DMS 273 treated with DMSO at 0.1 percent for 48 hours (cell line): ENCODE data around the gene ZCCHC24.
"Not testable (repeated sequence)": the region's sequence is repeated elsewhere in the genome, so short reads cannot be mapped to it uniquely, and the experiment has no call there.

Experiments
- DNase-seq: peaks from one replicate; lab custom pipeline; 2025; lab: John Stamatoyannopoulos, UW

ZCCHC24 gene

DNA sequence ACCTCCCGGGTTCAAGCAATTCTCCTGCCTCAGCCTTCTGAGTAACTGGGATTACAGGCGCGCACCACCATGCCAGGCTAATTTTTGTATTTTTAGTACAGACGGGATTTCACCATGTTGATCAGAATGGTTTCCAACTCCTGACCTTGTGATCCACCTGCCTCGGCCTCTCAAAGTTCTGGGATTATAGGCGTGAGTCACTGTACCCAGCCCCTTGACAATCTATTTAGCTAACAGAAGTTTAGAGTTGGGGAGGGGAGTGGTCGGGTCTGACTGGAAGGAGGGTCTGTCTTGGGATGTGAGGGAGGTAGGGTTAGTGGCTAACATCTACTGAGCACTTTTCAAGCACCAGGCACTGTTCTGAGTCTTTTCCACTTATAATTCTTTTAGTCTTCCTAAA lies 27.0 kb upstream of the ZCCHC24 start:
- no peak for DNase-seq

DNA sequence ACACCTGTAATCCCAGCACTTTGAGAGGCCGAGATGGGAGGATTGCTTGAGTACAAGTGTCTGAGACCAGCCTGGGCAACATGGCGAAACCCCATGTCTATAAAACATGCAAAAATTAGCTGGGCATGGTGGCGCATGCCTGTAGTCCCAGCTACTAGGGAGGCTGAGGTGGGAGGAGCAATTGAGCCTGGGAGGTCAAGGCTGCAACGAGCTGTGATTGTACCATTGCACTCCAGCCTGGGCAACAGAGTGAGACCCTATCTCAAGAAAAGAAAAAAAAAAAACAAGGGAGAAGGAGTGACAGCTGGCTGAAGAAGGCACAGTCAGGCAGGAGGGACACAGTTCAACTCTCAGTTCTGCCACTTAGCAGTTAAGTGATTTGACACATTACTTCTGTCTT lies 26.4 kb upstream of the ZCCHC24 start:
- no peak for DNase-seq

DNA sequence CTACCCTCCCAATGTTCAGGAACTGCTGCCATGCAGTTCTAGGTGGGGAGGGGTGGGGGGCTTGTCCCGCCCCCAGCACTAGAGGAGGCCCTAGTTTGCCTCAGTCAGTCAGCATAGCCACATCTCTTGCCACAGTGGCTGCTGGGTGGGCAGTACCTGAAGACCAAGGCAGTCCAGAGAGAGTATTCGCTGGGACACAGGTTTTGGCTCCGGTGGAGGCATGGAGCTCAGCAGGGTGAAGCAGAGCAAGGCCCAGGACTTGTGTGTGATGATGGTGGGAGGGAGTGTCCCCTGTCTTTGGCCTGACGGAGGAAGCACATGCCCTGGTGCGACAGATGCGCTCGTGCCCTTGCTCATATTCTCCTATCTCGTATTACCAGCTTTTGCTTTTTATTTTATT lies 24.7 kb upstream of the ZCCHC24 start:
- DNase-seq: no peak

DNA sequence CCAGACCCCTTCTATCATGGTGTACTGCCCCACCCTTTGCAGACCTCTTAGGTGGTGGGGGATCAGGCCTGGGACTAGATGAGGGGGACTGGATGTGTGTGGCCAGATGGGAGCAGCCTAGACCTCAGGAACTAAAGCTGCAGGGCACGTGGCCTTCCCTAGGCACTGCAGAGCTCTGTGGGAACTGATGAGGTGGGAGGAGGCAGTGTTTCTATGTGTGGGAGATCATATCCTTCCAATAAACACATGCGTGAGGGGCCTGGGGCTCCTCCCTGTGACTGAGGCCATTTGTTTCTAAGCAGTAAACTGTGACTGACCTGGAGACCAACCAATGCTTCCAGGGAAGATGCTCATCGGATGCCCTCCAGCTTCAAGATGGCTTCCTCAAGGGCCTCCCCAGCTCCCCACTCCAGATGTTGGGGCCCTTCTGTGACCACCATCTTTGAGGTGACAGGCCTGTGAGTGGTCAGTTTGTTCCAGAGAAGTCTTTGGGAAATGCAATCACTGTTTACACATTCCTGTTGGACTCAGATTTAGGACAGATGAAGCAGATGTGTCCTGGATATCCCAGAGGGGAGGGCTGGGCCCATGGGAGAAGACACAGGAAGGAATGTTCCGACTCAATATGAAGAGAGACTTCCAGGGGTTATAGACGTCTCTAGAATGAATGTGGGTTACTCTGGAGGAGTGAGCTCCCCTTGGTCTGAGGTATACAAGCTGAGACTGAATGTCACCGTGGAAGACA lies 23.6 kb upstream of the ZCCHC24 start:
- no peak for DNase-seq

DNA sequence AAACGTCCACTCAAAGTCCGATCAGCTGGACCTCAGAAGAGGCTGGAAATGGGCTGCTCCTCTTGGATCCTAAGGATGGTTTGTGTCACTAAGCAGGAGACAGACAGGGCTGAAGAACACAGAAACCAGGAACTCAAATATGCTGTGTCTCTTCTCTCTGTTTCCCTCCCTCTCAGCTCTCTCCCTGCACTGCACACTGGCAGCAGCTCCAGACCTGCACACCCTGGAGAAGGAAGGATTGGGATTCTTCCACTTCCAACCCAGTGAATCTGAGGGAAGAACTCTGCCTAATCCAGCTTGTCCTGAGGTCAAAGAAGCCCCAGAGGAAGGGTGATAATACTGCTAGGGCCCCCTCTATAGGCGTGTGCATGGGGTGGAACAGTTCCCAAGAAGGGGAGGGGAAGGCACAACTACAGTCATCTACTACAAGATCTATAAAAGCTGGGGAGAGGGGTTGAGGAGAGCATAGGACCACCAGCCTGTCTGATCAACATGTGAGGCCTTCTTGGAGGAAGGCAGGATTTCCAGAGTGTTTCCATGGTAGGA lies 22.7 kb upstream of the ZCCHC24 start:
- no peak for DNase-seq

DNA sequence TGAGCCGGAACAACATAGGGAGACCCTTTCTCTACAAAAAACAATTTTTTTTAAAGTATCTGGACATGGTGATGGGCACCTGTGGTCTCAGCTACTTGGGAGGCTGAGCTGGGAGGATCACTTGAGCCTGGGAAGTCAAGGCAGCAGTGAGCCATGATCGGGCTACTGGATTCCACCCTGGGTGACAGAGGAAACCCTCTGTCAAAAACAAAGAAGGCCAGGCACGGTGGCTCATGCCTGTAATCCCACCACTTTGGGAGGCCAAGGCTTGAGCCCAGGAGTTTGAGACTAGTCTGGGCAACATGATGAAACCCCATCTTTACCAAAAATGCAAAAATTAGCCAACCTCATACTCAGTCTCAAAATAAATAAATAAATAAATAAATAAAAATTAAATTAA lies 19.9 kb upstream of the ZCCHC24 start:
- DNase-seq: no peak

DNA sequence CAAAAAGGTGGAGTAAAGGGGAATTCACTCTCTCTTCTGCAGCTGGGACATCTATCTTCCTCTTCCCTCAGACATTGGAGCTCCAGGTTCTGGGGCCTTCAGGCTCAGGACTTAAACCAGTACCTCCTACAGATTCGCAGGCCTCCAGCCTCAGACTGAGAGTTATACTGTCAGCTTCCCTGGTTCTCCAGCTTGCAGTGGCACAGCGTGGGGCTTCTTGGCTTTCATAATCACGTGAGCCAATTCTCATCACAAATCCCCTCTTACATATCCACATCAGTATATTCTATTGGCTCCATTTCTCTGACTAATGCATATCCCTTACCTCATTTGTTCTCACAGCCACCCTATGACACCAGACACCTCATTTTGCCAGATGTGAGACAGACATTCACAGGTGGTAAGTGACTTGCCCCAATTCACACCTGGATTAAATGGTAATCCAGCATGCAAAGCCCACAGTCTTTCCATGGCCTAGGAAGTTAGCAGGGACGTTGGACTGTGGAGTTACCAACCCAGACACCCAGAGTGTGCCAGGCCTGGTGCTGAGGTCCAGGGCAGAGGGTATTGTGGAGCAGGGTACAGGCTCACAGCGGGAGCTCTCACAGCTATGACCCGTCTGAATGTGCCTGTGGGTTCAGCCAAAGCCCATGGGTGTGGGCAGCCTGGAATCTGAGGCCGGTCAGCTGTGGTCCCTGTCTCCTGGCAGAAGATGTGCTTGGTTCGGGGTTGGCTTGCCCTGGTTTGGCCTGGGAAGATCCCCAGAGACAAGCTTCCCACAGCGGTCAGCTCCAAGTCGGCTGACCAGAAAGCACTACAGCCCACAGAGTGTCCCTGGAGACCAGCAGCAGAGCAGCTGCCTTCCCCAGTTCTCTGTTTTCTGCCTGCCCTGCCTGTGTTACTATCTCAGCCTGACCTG lies 18.4 kb upstream of the ZCCHC24 start:
- DNase-seq: no peak

DNA sequence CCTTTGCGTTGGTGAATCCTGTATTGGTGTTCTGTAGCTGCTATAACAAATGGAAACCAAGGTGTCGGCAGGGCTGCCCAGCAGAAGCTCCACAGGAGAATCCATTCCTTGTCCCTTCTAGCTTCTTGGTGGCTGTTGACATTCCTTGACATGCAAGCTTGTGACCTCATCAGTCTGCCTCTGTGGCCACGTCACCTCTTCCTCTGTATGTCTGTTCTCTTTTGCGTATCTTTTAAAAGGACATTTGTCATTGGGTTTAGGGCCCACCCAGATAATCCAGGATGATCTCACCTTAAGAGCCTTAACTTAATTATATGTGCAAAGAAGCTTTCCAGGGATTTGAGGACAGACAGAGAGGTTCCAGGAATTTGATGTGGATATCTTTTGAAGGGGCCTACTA lies 15.3 kb upstream of the ZCCHC24 start:
- no peak for DNase-seq

DNA sequence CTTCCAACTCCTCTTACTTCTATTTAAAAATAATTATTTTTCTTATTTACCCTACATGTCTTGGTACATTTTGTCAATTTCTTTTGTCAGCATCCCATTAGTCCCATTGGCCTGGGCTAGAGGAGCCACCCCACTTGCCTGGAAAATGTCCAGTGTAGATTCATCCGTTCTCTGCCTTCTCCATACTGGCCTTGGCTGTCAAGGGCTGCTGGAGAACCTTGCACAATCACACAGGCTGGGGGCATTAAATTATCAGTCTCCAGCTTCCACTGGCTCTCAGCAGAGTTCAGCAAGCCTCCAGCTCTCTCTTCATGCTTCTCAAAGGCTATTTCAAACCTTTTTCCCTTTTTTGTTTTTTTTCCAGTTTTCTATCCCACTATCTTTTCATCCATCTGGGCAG lies 13.8 kb upstream of the ZCCHC24 start:
- no peak for DNase-seq

DNA sequence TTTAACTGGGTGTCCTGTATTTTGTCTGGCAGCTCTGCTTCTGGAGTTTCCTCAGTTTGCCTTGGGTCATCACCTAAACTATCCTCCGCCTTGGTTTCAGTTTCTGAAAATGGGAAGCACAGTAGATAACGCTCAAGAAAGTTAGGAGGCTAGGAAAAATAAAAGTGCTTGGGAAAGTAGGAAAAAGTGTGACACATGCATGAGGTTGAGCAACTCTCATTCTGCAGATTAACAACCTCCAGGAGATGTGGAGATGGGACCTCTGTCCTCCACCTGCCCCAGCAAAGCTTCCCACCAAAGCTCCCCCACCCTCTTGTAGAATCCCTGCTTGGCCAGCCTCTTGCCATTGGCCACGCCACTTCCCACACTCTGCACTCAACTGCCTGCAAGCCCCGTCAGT lies 13.1 kb upstream of the ZCCHC24 start:
- no peak for DNase-seq

DNA sequence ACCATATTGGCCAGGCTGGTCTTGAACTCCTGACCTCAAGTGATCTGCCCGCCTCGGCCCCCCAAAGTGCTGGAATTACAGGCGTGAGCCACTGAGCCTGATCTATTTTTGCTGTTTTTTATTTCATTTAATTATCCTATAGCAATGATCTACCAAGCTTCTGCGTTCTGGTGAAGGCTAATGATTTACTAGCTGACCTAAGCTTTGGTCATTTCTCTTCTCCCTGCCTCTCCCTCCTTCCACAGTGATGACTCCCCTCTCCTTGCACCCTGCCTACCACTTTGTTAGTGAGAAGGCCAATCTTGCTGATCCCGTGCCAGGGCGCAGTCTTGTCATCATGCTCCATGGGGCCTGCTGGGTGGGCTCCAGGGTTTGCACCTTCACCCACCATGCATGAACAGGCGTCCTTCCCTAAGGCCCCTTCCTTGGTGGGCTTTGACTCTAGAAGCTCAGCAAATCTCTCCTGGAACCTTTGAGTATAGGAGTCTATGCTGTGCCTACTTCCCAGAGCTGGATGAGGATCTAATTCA lies 11.9 kb upstream of the ZCCHC24 start:
- DNase-seq: no peak

DNA sequence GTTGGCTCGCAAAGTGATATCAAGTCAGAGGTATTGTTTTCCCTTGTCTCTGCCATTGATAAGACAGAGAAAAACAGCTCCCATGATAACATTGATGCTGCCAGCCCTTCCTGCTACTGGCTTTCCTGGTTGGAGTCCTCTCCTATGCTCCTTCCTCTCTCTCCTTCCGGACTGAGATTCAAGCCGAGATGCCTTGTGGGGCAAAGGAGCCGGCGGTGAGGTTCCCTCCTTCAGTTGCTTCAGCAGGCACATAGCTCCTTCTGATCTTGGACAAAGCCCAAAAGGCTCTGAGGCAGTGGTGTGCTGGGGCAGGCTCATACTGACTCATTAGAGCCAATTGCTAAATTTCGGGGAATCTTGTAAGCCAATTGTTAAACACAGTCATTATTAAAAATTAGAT lies 8.8 kb upstream of the ZCCHC24 start:
- no peak for DNase-seq

DNA sequence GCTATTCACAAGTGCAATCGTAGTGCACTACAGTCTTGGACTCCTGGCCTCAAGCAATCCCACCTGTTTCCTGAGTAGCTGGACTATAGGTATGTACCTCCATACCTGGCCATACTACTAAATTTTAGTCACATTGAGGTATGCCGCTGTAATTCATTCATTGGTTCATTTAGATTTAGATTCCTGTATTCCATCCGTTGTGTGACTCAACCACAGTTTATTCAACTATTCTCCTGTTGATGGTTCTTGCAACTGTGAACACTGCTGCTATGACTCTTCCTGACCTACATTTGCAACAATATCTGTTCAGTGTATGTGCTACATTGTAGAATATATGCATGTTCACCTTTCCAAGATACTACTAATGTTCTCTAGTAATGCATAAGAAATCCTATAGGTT lies 8.0 kb upstream of the ZCCHC24 start:
- DNase-seq: no peak

DNA sequence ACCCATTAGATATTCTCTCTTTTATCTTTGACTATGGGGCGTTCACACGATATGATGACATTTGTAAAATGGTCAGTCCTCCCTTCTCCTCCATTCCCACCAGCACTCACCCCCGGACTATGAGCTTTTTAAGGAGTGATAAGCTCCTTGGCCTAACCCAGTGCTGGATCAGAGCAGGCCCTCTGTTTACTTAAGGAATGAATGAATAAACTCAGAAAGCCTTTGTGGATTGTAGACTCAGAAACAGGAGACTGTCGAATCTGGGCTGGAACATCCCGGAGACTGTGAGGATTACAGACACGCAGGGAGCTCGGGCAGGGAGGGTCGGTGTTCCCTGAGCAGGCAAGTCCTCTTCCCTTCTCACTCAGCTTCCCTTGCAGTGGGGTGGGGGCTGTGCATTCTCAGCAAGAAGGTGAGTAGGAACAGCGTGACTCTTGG lies 6.8 kb upstream of the ZCCHC24 start:
- no peak for DNase-seq

DNA sequence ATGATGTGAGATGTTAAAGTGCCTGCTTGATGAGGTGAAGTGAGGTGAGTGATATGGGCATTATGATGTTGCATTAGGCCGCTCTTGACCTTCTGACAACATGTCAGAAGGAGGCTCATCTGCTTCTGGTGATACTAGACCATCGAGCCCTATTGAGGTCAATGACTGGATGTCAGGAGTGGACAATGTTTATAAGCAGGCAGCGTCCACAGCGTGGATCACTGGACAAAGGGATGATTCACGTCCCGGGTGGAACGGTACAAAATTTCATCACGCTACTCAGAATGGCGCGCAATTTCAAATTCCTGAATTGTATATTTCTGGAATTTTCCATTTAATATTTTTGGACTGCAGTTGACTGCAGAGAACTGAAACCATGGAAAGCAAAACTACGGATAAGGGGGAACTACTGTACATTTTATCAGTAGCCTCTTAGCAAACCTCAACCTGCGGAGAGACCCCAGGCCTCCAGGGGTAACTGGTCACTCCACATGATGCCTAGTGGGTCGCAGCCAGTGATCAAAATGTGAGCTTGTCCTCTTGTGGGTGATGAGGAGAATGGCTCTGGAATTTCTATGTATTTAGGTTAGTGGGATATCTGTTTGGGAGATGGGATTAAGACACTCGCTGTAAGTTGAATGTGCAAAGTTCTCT lies 5.7 kb upstream of the ZCCHC24 start:
- DNase-seq: no peak

DNA sequence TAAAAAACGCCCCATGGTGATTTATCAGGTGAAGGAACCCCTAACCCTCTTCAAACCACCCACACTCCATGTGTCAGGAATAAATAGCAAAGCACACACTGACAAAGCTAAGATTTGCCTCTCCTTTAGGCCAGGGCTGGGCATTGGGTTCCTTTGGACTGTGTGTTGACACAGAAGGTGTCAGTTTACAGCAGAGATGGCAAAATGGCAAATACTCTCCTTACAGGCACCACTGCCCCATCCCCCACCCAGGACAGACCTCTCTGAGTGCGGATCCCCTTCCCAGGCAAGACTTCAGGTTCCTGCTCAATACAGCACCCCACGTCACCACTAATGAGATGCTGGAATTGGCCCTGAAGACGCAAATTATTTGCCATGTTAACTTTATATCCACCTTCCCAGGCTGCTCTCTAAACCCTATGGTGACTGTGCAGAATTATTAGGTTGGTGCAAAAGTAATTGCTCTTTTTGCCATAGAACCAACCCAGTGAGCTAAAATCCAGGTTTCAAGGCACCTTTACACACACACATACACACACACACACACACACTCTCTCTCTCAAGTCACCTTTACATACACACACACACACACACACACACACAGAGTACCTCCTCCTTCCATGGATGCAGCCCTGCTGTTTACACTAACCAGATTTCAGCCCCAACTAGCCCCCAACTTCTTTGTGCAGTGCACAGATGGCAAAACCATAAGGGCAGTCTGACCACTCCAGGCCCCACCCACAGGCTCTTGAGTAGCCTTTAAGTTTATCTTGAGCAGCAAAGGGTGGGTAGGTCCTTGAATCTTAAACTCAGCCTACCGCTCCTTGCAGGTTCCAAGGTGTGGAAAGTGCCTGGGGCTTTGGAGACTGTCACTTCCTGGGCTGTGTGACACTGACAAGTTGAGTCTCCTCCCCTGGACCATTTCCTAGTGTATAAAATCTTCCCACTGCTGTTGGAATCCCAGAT lies 4.0 kb upstream of the ZCCHC24 start:
- DNase-seq: no peak

DNA sequence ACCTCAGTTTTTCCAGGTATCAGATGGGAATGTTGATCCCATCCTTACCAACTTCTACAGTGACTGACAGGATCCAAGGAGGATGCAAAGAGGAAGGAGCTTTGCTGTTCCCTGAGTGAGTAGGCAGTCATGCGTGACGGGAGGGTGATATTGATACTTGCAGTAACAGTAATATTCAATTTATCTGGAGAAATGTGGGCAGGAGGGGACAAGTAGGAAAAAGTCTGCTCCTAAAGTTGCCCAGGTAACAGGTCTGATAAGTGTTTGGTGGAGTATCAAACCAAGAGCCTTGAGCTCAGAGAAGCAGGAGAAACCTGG lies 3.3 kb upstream of the ZCCHC24 start:
- no peak for DNase-seq

DNA sequence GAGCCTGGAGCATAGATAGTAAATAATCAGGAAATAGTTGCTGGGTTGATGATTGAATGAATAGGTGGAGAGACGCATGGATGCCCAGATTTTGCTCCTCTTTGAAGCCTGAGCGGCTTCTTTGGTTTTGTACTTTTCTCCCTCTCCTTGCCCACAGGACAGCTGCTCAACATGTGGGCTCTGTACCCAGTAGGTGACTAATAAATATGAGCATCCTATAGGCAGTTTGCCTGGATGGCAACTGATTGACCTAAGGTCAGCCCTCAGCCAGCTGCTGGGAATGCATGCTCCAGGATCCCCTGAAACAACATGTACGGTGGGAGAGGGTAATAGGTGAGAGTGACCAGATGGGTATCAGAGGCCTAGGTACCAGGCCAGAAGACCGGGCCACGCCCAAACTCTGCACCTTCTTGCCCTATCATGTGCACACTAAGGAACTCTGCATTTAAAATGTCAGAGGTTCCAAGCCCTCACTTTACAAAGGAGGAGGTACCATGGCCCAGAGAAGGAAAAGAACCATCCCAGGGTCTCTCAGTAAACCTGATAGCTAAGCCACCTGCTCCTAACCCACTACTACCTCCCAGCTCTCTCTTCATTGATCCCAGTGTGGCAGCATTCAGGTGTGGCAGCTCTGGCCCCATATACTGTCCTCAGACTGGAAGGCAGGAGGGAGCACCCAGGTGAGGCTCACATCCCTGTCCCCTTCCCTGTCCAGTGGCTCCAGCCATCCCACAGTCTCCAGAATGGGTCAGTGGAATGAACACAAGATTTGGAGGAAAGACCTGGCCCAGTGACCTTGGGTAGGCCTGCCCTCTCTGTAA lies 2.7 kb upstream of the ZCCHC24 start:
- DNase-seq: no peak

DNA sequence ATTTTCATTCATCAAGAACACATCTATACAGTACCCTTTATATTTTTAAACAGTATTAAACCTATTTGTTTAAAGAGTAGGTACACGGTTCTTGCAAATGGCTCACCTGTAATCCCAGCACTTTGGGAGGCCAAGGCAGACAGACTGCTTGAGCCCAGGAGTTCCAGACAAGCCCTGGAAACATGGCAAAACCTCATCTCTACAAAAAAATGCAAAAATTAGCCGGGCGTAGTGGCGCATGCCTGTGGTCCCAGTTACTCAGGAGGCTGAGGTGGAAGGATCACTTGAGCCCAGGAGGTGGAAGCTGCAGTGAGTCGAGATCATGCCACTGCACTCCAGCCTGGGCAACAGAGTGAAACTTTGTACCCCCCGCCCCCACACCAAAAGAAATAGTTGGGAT lies 1.8 kb upstream of the ZCCHC24 start:
- DNase-seq: not testable (repeated sequence)

DNA sequence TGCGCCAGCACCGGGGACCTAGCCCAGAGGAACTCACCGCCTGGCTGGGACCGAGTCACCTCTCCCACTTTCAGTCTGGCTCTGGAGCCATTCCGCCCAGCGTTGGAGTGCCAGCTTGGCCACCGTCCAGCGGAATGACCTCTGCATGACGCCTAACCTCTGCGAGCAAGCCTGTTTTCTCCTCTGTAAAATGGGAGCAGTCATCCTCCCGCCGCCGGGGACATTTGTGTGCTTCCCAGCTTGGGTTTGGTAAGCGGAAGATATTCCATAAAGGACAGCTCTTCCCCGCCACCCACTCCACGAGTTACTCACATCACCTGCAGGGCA lies 1.3 kb upstream of the ZCCHC24 start:
- no peak for DNase-seq
